Mucosa of rectum (tissue), 2 donors: ENCODE measurements around the gene INHBB.
A peak's percentile ranks its signal among the peaks of the same experiment; 100 is the strongest.

Experiments used
- H3K27ac ChIP-seq, 2 donors: one replicate each; pipeline ENCODE4 v1.7.0; 2013; ENCODE audit warnings: inconsistent platforms in 2 of 2, low read depth in 2 of 2, low read length in 2 of 2
- H3K27me3 ChIP-seq, 2 donors: one replicate each; pipeline ENCODE4 v1.7.0; 2013; ENCODE audit warnings: low read length in 2 of 2; ENCODE audit not compliant: control insufficient read depth in 2 of 2, insufficient read depth in 2 of 2
- H3K36me3 ChIP-seq, 2 donors: one replicate each; pipeline ENCODE4 v1.7.0; 2013; ENCODE audit warnings: low read length in 2 of 2; ENCODE audit not compliant: control insufficient read depth in 2 of 2, insufficient read depth in 2 of 2
- H3K4me1 ChIP-seq, 2 donors: one replicate each; pipeline ENCODE4 v1.7.0; 2013; ENCODE audit warnings: low read length in 2 of 2, mild to moderate bottlenecking in 1 of 2; ENCODE audit not compliant: control insufficient read depth in 2 of 2, insufficient read depth in 2 of 2
- H3K4me3 ChIP-seq, 2 donors: one replicate each; pipeline ENCODE4 v1.7.0; 2013; ENCODE audit warnings: low read length in 2 of 2
- H3K9ac ChIP-seq, 2 donors: one replicate each; pipeline ENCODE4 v1.7.0; 2013; ENCODE audit warnings: low read length in 2 of 2, low read depth in 1 of 2, mild to moderate bottlenecking in 1 of 2
- H3K9me3 ChIP-seq, 2 donors: one replicate each; pipeline ENCODE4 v1.7.0; 2013; ENCODE audit warnings: low read length in 2 of 2; ENCODE audit not compliant: control insufficient read depth in 2 of 2
- donor health status: healthy.
- donor health status: Normal muscosa, but diverticular disease.

The INHBB gene

DNA sequence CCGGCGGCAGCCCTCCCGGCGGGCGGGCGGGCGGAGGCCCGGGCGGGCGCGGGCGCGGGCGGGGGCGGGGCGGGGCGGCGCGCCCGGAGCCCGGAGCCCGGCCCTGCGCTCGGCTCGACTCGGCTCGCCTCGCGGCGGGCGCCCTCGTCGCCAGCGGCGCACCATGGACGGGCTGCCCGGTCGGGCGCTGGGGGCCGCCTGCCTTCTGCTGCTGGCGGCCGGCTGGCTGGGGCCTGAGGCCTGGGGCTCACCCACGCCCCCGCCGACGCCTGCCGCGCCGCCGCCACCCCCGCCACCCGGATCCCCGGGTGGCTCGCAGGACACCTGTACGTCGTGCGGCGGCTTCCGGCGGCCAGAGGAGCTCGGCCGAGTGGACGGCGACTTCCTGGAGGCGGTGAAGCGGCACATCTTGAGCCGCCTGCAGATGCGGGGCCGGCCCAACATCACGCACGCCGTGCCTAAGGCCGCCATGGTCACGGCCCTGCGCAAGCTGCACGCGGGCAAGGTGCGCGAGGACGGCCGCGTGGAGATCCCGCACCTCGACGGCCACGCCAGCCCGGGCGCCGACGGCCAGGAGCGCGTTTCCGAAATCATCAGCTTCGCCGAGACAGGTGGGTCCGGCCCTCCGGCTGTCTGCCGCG is at the start of gene INHBB:
INHBB (plus strand) TSS at position 111 of the 641 bp plus-strand sequence; CDS start at position 164, 53 bp downstream.
- H3K27me3 ChIP-seq, result peaks cover 43 to 54% of the 10 kb centered on the region in 2 donors
- no peak within 1 kb of the TSS for H3K9ac ChIP-seq
- peaks cover 4 to 12% of the 10 kb centered on the region in 2 donors for H3K4me1 ChIP-seq
- no peaks in the 10 kb centered on the region for H3K9me3 ChIP-seq
- peak within 1 kb of the TSS; percentile 26 to 50 for H3K4me3 ChIP-seq
- no peaks in the 10 kb centered on the region for H3K36me3 ChIP-seq
- H3K27ac ChIP-seq, result no peak within 1 kb of the TSS

- H3K4me1 ChIP-seq, result no peaks in the 10 kb centered on the region
- no peak overlapping the region for H3K9ac ChIP-seq
- H3K4me3 ChIP-seq, result no peak overlapping the region
- no peaks in the 10 kb centered on the region for H3K27me3 ChIP-seq
- H3K27ac ChIP-seq, result no peak overlapping the region
- H3K36me3 ChIP-seq, result peaks cover 21 to 26% of the 10 kb centered on the region in 2 donors
- H3K9me3 ChIP-seq, result no peaks in the 10 kb centered on the region
Measured at GRCh38 chr2:120298173-120298835, 47.6 kb upstream of the INHBB start.

DNA sequence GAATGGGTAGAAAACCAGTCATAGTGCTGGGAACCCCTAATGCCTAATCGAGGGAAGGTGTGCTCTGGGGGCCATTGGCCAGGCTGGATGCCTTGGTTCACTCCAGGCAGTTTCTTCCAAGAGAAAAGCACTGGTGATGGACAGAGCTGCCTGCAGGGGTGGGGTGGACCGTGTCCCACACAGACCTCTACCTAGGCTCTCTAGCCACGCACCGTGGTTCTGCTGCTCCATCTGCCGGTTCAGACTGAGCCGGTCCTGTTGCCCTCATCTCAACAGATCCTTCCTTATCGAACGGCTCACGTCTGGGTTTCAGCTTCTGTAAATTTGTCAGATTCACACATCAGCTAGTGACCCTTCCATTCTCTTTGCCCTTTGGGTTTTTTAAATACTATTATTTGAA is 46.9 kb upstream of the INHBB start:
- Histone ChIP-seq H3K4me1 (no peaks in the 10 kb centered on the region), H3K27me3 (no peaks in the 10 kb centered on the region), H3K27ac (no peak overlapping the region), H3K9me3 (no peaks in the 10 kb centered on the region), H3K36me3 (peaks cover 19 to 20% of the 10 kb centered on the region in 2 donors), H3K9ac (no peak overlapping the region), H3K4me3 (no peak overlapping the region)

DNA sequence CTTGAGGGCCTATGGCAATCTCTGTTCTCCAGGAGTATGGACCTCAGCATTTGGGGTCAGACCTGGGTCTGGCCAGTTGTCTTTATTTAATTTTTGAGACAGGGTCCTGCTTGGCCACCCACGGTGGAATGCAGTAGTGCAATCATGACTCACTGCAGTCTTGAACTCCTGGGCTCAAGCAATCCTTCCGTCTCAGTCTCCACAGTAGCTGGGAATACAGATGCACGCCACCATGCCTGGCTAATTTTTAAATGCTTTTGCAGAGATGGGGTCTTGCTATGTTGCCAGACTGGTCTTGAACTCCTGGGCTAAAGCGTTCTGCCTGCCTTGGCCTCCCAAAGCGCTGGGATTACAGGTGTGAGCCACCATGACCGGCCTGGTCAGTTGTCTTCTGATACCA is 46.4 kb upstream of the INHBB start:
- Histone ChIP-seq H3K4me1 (no peaks in the 10 kb centered on the region), H3K4me3 (no peak overlapping the region), H3K9ac (no peak overlapping the region), H3K9me3 (no peaks in the 10 kb centered on the region), H3K27me3 (no peaks in the 10 kb centered on the region), H3K27ac (no peak overlapping the region), H3K36me3 (peaks cover 17 to 18% of the 10 kb centered on the region in 2 donors)

DNA sequence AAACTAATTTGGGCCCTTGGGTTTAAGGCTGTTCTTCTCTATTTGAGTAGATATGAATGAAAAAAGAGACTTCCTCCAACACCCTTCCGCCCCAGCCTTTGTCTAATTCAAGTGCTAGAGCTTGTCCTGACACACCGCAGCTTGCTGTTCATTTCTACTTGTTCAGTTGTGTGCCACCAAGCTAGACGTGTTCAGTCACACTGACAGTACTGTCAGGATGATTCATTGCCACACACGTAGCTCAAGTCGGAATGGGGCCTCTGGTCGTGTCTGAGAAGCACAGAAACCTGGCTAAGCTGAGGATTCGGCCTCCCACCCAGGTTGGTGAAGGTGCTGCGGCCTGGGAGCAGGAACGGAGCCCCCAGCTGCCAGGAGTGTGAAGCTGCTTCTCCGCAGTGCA is 45.6 kb upstream of the INHBB start:
- Histone ChIP-seq H3K36me3 (peaks cover 16 to 17% of the 10 kb centered on the region in 2 donors), H3K9ac (no peak overlapping the region), H3K9me3 (no peaks in the 10 kb centered on the region), H3K27me3 (no peaks in the 10 kb centered on the region), H3K4me3 (no peak overlapping the region), H3K4me1 (no peaks in the 10 kb centered on the region), H3K27ac (no peak overlapping the region)

- no peak overlapping the region for H3K27ac ChIP-seq
- H3K27me3 ChIP-seq, result no peaks in the 10 kb centered on the region
- H3K9me3 ChIP-seq, result no peaks in the 10 kb centered on the region
- no peak overlapping the region for H3K4me3 ChIP-seq
- no peak overlapping the region for H3K9ac ChIP-seq
- H3K36me3 ChIP-seq, result peaks cover 12 to 17% of the 10 kb centered on the region in 2 donors
- no peaks in the 10 kb centered on the region for H3K4me1 ChIP-seq
Measured at GRCh38 chr2:120301284-120301683, 44.7 kb upstream of the INHBB start.

- peaks cover 12 to 17% of the 10 kb centered on the region in 2 donors for H3K36me3 ChIP-seq
- no peaks in the 10 kb centered on the region for H3K27me3 ChIP-seq
- H3K4me3 ChIP-seq, result no peak overlapping the region
- no peak overlapping the region for H3K9ac ChIP-seq
- H3K9me3 ChIP-seq, result no peaks in the 10 kb centered on the region
- H3K27ac ChIP-seq, result no peak overlapping the region
- H3K4me1 ChIP-seq, result no peaks in the 10 kb centered on the region
Measured at GRCh38 chr2:120302301-120302700, 43.6 kb upstream of the INHBB start.

DNA sequence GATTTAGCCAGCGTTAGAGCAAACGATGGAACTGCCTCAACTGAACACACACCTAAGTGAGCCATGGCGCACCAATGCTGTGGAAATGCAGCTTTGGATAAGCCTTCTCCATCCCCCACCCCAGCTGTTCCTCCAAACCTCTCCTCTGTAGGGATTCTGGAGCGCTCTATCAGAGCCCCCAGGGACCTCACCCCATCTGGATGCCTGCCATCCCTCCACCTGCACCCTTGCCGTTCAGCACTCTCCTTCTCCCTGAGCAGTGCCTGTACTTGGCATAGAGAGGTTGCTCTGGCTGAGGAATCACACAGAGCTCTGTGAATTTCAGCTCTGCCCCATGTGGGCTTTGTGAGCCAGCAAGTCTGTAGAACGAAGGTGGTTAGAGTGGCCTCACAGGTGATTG is 42.8 kb upstream of the INHBB start:
- no peaks in the 10 kb centered on the region for H3K4me1 ChIP-seq
- no peaks in the 10 kb centered on the region for H3K9me3 ChIP-seq
- H3K27ac ChIP-seq, result no peak overlapping the region
- H3K9ac ChIP-seq, result no peak overlapping the region
- H3K4me3 ChIP-seq, result no peak overlapping the region
- H3K36me3 ChIP-seq, result peaks cover 8 to 17% of the 10 kb centered on the region in 2 donors
- H3K27me3 ChIP-seq, result no peaks in the 10 kb centered on the region

DNA sequence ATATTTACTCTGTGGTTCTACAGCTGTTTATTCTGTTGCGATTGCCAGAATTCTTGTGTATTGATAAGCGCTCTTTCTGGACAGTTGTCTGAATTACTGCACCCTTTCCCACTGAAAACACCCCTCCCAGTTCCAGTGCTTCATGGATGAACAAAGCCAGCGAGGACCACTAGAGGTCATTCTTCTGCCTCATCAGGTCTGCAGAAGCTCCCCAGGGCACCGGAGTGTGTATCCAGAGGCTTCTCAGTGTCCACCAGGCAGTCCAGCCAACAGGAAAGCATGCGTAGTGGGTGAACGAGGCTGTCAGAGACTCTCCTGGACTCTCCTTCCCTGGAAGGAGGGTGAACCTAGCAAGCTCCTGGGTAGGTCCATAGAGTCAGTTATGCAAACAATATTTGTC is 40.6 kb upstream of the INHBB start:
- no peak overlapping the region for H3K9ac ChIP-seq

DNA sequence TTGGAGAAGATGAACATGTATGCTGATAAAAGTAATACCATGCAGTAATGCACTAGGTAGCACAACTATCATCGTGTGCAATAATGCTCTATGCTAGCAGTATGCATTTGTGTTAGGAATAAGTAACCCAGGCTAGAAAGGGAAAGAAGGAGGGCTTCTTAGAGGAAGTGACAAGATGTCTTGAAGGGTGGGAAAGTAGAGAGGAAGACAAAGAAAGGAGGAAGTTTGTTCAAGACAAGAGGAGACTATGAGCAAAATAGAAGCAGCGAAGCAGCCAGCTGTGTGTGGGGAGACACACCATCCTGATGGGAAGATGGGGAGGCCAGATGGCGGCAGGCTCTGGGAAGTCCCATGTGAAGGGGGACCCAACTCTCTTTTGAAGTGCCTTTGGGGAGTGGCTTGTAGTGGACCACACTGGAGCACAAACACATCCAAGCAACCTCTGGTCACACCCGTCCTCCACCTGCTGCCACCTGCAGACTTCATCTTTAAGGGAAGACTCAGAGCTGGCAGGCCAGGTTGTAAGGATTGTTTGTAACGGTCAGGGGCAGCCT is 39.9 kb upstream of the INHBB start:
- H3K27ac ChIP-seq, result no peak overlapping the region
- no peak overlapping the region for H3K4me3 ChIP-seq
- H3K27me3 ChIP-seq, result no peaks in the 10 kb centered on the region
- H3K4me1 ChIP-seq, result no peaks in the 10 kb centered on the region
- no peak overlapping the region for H3K9ac ChIP-seq
- H3K36me3 ChIP-seq, result peaks cover 3 to 12% of the 10 kb centered on the region in 2 donors
- no peaks in the 10 kb centered on the region for H3K9me3 ChIP-seq

More for the DNA sequence above, 40.6 kb upstream of the INHBB start:
- Histone ChIP-seq H3K4me1 (no peaks in the 10 kb centered on the region), H3K36me3 (peaks cover 6 to 13% of the 10 kb centered on the region in 2 donors), H3K27ac (no peak overlapping the region), H3K4me3 (no peak overlapping the region), H3K9me3 (no peaks in the 10 kb centered on the region), H3K27me3 (no peaks in the 10 kb centered on the region)
